B cell (primary cell): ENCODE data around the gene PSMC6. TPM values are rescaled to one million over a fixed set of nuclear protein-coding genes. Genes with fewer than 3 reads are reported as not detected.

Source experiments
- ATAC-seq: fragments of 200-7000 bp; cut with Tn5 transposase; one replicate; pipeline ENCODE4 v1.10.0; 2021; ENCODE audit warnings: low read depth, mild to moderate bottlenecking, moderate number of reproducible peaks, moderate library complexity
- CTCF ChIA-PET: fragments of 350-600 bp; sonication (Branson Sonifier 250); formaldehyde crosslinking; loops from one replicate; lab custom pipeline; 2021; ENCODE audit warnings: antibody characterized with exemption, inconsistent platforms; lab: Charles Lee
- POLR2A ChIA-PET: fragments of 350-600 bp; sonication (Branson Sonifier 250); formaldehyde crosslinking; loops from one replicate; lab custom pipeline; 2021; ENCODE audit warnings: antibody characterized with exemption; lab: Charles Lee
- DNase-seq: peaks from one replicate; pipeline ENCODE4 v3.0.0; 2013
- H2AFZ ChIP-seq: 2 replicates; pipeline ENCODE4 v1.6.1; 2012; ENCODE audit warnings: mild to moderate bottlenecking, low read depth, low read length; ENCODE audit not compliant: insufficient read depth, poor library complexity, severe bottlenecking
- H3K27ac ChIP-seq, 2 donors: 1 replicate in 1 of 2; 2 replicates in 1 of 2; pipeline ENCODE4 v1.5.1; 2012 to 2013; ENCODE audit warnings: low read length in 2 of 2, mild to moderate bottlenecking in 2 of 2, moderate library complexity in 1 of 2
- H3K27me3 ChIP-seq, 4 experiments: fragments of 200-600 bp in 1 of 4; sonication (generic) in 1 of 4; replicated peaks in 1 of 4; 1 replicate in 2 of 4; 2 replicates in 2 of 4; pipeline versions ENCODE4 v1.6.1 to v1.7.0; 2013 to 2016; ENCODE audit warnings: low read length in 3 of 4, mild to moderate bottlenecking in 2 of 4, mixed read lengths in 1 of 4, moderate library complexity in 1 of 4; ENCODE audit not compliant: insufficient read depth in 4 of 4, control insufficient read depth in 3 of 4; ENCODE audit errors: control extremely low read depth in 1 of 4
- H3K36me3 ChIP-seq, 2 experiments: replicated peaks in 1 of 2; 1 replicate in 1 of 2; 2 replicates in 1 of 2; pipeline versions ENCODE4 v1.6.1 to v1.7.1; 2013; ENCODE audit warnings: low read length in 1 of 2; ENCODE audit not compliant: insufficient read depth in 2 of 2, control insufficient read depth in 1 of 2; ENCODE audit errors: control extremely low read depth in 1 of 2, extremely low read depth in 1 of 2
- H3K4me1 ChIP-seq, 2 donors: fragments of 200-600 bp in 1 of 2; sonication (generic) in 1 of 2; 1 replicate in 1 of 2; 2 replicates in 1 of 2; pipeline versions ENCODE4 v1.5.1 to v1.6.1; 2013 to 2017; ENCODE audit warnings: low read length in 2 of 2; ENCODE audit not compliant: control insufficient read depth in 2 of 2, insufficient read depth in 2 of 2
- H3K4me2 ChIP-seq: replicated peaks from 2 replicates; pipeline ENCODE3; 2012; ENCODE audit warnings: mild to moderate bottlenecking, low read depth, low read length; ENCODE audit not compliant: poor library complexity, severe bottlenecking
- H3K4me3 ChIP-seq, 5 experiments: fragments of 200-600 bp in 1 of 5; sonication (generic) in 1 of 5; 1 replicate in 3 of 5; 2 replicates in 2 of 5; pipeline versions ENCODE4 v1.5.1 to v1.7.0; 2011 to 2016; ENCODE audit warnings: low read length in 4 of 5, mild to moderate bottlenecking in 4 of 5, low read depth in 2 of 5, control low read depth in 1 of 5, moderate library complexity in 1 of 5; ENCODE audit not compliant: insufficient read depth in 1 of 5; ENCODE audit errors: control extremely low read depth in 1 of 5, extremely low read depth in 1 of 5
- H3K79me2 ChIP-seq: fragments of 200-600 bp; sonication (generic); one replicate; pipeline ENCODE4 v1.6.0; 2016; ENCODE audit warnings: low read length; ENCODE audit not compliant: control insufficient read depth, insufficient read depth
- H3K9ac ChIP-seq: fragments of 200-600 bp; sonication (generic); 2 replicates; pipeline ENCODE4 v1.6.1; 2017; ENCODE audit warnings: mild to moderate bottlenecking, low read length, moderate library complexity
- H3K9me3 ChIP-seq, 3 donors: one replicate each; pipeline versions ENCODE4 v1.6.1 to v1.7.1; 2013; ENCODE audit warnings: low read length in 2 of 3; ENCODE audit not compliant: control insufficient read depth in 2 of 3, insufficient read depth in 1 of 3; ENCODE audit errors: control extremely low read depth in 1 of 3
- H4K20me1 ChIP-seq: 2 replicates; pipeline ENCODE4 v1.6.0; 2012; ENCODE audit warnings: mild to moderate bottlenecking, low read length; ENCODE audit not compliant: insufficient read depth, control insufficient read depth, poor library complexity, severe bottlenecking
- H3K27ac Mint-ChIP-seq: one replicate; pipeline ENCODE4 v1.8.0; 2021; ENCODE audit warnings: mixed read lengths
- H3K27me3 Mint-ChIP-seq: one replicate; pipeline ENCODE4 v1.8.0; 2021; ENCODE audit warnings: mixed read lengths
- H3K4me1 Mint-ChIP-seq: one replicate; pipeline ENCODE4 v1.8.0; 2021; ENCODE audit warnings: mixed read lengths
- H3K4me3 Mint-ChIP-seq: one replicate; pipeline ENCODE4 v1.8.0; 2021; ENCODE audit warnings: mixed read lengths
- H3K9me3 Mint-ChIP-seq: one replicate; pipeline ENCODE4 v1.8.0; 2022; ENCODE audit warnings: mixed read lengths; ENCODE audit not compliant: insufficient read depth
- CTCF ChIP-seq: fragments of 200-600 bp; IDR thresholded peaks from one replicate; pipeline ENCODE4 v1.8.0; 2022; ENCODE audit warnings: antibody characterized with exemption, mild to moderate bottlenecking
- EZH2 ChIP-seq: IDR thresholded peaks from 2 replicates; pipeline ENCODE4 v1.6.1; 2012; ENCODE audit warnings: borderline replicate concordance, low read depth, mild to moderate bottlenecking, moderate library complexity, low read length; ENCODE audit not compliant: insufficient read depth, poor library complexity, severe bottlenecking
- WGBS: methylation state at CpG from one replicate; pipeline ENCODE4 v1.1.5; 2013; ENCODE audit warnings: missing lambda C conversion rate; ENCODE audit not compliant: insufficient coverage; 5-methylcytosine and 5-hydroxymethylcytosine counted together
- intact Hi-C: fragments of 100-400 bp; cut with micrococcal nuclease; formaldehyde crosslinking; loops from one replicate; pipeline ENCODE4 v1.10.0; 2022
- polyA plus RNA-seq: library from polyadenylated mRNA; depleted of rRNA; stranded (reverse); fragments of >200 nt; gene quantifications from 2 replicates; pipeline ENCODE4 v1.2.3, GENCODE V29; 2012
- total RNA-seq, 2 donors: library from RNA; stranded (reverse); fragments of 120-200 nt in 1 of 2; gene quantifications; 1 replicate in 1 of 2; 2 replicates in 1 of 2; pipeline versions ENCODE4 v1.2.3 to v1.2.4, GENCODE V29; 2013 to 2022

PSMC6 gene
- total and polyA plus RNA-seq, 2 donors (not counting 1 experiment from before 2014, with no cell fraction given) = 35.6 to 75.3 TPM

- Histone ChIP-seq H3K9me3 (no peaks in the 10 kb centered on the region), H3K4me3 (no peak overlapping the region), H3K27me3 (no peaks in the 10 kb centered on the region), H3K4me1 (peaks cover 9 to 14% of the 10 kb centered on the region in 2 donors), H3K36me3 (peaks cover 6 to 19% of the 10 kb centered on the region in 2 experiments), H2AFZ (no peak overlapping the region), H3K79me2 (peaks cover 97% of the 10 kb centered on the region), H4K20me1 (peaks cover 6% of the 10 kb centered on the region), H3K4me2 (no peak overlapping the region), H3K27ac (peak overlapping the region in 1 of 2 donors; percentile 18), H3K9ac (no peak overlapping the region)
- no peak overlapping the region for H3K4me3 Mint-ChIP-seq
- ChIA-PET CTCF (no interaction called here), POLR2A (no interaction called here)
- H3K27ac Mint-ChIP-seq = no peak overlapping the region
- H3K27me3 Mint-ChIP-seq = no peaks in the 10 kb centered on the region
- no peak for TF ChIP-seq CTCF
- no peak for TF ChIP-seq EZH2
- no peak for DNase-seq
- H3K4me1 Mint-ChIP-seq = peaks cover 48% of the 10 kb centered on the region
- intact Hi-C loops = no loop called here
- H3K9me3 Mint-ChIP-seq = no peaks in the 10 kb centered on the region
- ATAC-seq = no peak
- WGBS = 78% methylated on average over 1 of the region's 1 CpG
Observed at GRCh38 chr14:52735921-52736489, 29.0 kb downstream of the PSMC6 start.

GRCh38 chr14:52738409-52738808 is 31.4 kb downstream of the PSMC6 start:
- Mint-ChIP-seq H3K27me3 (no peaks in the 10 kb centered on the region), H3K4me3 (no peak overlapping the region), H3K4me1 (peaks cover 56% of the 10 kb centered on the region), H3K27ac (no peak overlapping the region), H3K9me3 (no peaks in the 10 kb centered on the region)
- Histone ChIP-seq H3K27ac (peak overlapping the region in 1 of 2 donors; percentile 30), H3K9me3 (no peaks in the 10 kb centered on the region), H3K79me2 (peaks cover 97% of the 10 kb centered on the region), H3K27me3 (no peaks in the 10 kb centered on the region), H3K9ac (no peak overlapping the region), H3K4me1 (peaks cover 22 to 31% of the 10 kb centered on the region in 2 donors), H3K4me3 (no peak overlapping the region), H3K36me3 (peaks cover 5 to 11% of the 10 kb centered on the region in 2 experiments), H2AFZ (no peak overlapping the region), H3K4me2 (no peak overlapping the region), H4K20me1 (peaks cover 6% of the 10 kb centered on the region)
- intact Hi-C loops = no loop called here
- CTCF ChIA-PET = no interaction called here
- ATAC-seq (no peak), DNase-seq (no peak)
- POLR2A ChIA-PET = no interaction called here
- TF ChIP-seq CTCF (no peak), EZH2 (no peak)
